Measurements from ENCODE around the gene CDKN3.

The CDKN3 gene, protein sequence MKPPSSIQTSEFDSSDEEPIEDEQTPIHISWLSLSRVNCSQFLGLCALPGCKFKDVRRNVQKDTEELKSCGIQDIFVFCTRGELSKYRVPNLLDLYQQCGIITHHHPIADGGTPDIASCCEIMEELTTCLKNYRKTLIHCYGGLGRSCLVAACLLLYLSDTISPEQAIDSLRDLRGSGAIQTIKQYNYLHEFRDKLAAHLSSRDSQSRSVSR

DNA sequence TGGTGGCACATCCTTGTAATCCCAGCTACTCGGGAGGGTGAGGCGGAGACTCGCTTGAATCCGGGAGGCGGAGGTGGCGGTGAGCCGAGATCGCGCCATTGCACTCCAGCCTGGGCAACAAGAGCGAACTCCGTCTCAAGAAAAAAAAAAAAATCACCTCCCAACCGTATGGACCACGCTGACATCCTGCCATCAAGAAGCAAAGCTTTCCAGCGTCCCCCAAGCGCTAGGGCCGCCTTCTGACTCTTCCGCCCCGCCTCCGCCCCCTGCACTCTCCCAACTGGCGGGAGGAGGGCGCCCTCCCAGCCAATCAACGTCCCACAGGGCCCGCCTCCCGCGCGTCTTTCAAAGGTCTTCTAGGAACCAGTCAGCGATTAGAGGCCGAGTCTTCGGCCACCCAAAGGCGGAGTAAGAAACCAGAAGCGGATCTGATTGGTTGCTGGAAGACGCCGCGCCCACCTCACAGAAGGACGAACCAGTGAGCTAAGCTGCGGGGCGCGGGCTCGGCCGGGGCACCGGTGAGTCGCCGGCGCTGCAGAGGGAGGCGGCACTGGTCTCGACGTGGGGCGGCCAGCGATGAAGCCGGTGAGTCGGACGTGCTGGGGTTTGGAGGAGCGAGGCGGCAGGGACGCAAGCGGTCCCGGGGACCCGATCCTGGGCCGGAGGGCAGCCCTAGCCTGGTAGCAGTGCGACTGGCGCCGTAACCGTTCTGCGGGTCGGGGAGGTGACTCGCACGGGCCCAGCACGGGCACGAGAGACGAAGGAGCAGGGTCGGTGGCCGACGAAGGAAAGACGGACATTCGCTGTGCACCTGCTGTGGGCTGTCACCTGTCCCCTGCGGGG is at the start of gene CDKN3:
Gene CDKN3, plus strand, starts transcription at position 515 of the 843 bp plus-strand sequence. Its CDS starts 62 bp downstream, at position 577.
- peak; percentile 96 for DNase-seq

DNA sequence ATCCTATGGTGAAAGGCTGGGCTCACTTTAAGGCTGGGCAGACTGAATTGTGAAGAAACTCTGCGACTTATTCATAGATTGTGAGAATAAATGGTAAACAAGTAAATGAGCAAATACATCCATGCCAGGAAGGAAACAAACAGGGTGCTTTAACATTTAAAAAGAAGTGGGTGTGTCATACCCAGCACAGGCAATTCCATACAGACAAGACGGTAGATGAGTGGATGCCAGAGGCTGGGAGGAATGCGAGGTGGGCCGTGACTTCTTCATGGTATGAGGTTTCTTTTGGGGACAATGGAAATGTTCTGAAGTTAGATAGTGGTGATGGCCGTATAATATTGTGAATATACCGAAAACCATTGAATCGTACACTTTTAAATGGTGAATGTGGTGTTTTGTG is 49.8 kb upstream of the CDKN3 start:
- no peak for DNase-seq

DNA sequence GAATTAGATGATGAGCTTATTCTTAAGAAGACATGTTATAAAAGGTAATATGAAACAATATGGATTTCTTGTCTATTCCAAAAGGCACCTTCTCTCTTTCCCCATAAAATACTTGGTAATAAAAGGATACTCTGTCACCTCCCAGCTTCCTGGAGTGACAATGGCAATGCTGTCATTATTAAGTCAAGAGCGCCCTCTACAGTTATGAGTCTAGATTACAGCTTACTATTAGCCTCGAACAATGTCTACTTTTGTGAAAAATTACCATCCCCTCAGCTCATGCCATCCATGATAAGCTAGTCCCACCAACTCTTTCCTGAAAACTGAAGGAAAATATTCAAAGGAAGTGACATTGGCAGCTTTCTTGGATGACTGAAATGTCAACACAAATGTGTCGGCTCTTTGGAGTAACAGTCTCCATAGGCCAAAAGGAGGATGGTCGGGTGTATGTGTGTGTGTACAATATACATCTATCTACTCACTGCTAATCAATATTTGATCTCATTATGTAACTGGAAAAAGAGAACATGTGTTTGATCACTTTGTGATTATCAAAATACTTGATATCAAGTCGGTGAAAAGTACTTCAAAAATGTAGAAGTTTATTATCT is 48.7 kb upstream of the CDKN3 start:
- DNase-seq = no peak

DNA sequence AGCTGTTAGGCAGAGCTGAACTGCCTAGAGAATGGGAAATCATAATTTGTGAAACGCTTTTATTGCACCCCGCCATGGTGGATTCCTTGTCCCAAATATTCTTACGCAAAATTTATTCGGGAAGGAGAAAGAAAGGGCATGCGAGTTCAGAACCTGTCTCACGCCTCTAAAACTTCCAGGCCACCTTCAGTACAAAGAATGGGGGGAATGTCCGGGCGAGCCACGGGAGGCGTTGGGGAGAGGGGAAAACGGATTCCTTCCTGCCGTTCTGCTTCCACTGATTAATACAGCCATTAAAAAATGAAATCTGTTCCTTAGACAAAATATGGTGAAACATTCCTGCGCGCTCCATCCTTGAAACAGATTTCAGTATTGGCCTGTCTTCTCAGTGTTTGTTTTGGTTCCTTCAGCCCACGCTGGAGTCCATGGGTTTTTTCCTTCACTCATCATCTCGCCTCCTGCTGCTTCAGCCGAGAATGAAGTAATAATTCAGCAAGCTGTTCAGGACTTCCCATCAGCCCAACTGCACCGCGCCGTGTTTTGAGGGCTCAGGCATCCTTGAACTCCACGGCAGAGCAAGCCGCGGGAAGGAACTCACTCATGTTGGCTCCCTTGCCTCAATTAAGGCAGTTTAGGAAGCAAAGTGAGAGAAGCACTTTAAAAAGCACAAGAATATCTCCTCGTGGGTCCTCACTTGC is 47.7 kb upstream of the CDKN3 start:
- DNase-seq = no peak

DNA sequence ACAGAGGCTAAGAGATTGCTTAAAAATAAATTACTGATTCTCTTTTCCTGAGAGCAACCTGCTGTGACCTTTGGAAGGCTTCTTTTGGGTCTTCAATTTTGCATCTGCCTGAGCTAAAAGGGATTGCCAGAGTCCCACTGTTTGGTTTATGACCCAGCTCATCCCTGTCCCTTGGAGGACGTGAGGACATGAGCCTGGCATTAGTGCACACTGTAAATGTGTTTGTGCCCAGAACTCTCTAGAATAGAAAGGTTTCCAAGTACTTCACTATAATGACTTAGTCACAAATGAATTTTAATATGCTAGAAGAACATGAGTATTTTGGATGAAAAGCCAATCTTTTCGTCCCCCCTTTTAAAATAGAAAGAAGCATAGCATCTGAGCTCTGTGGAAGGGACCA is 47.1 kb upstream of the CDKN3 start:
- no peak for DNase-seq

DNA sequence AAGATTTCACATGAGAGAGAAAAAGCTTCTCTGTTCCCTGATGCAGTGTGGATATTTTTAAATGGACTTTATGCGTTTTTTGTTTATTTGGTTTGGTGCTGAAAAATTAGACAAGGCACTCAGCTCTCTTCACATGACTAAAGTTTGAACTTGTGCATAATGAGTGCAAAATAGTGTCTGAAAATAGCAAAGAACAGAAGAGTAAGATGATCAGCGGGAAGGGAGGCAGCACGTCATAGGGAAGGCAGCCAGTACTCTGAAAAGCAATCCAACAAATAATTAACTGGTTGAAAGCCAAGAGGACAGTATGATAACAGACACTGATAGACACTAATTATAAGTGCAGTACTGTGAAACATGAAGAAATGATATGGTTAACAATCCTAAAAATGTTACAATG is 46.6 kb upstream of the CDKN3 start:
- no peak for DNase-seq

DNA sequence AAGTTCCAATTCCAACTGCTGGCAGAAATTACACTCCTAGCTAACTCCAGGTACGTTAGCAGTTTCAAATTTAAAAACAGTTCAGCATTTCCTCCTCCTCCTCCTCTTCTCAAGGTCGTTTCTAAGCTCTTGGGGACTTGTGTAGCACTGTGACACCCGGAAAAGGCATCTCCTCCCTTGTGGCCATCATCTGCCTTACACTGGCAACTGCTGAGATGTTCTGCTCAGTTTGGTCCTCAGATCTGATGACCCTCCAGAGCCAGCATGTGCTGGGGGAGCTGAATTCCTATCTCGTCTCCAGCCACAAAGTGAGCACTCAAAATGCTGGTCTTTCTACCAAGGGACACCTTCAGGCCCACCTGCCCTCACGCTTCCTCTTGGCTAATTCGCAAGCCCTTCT is 43.5 kb upstream of the CDKN3 start:
- no peak for DNase-seq

DNA sequence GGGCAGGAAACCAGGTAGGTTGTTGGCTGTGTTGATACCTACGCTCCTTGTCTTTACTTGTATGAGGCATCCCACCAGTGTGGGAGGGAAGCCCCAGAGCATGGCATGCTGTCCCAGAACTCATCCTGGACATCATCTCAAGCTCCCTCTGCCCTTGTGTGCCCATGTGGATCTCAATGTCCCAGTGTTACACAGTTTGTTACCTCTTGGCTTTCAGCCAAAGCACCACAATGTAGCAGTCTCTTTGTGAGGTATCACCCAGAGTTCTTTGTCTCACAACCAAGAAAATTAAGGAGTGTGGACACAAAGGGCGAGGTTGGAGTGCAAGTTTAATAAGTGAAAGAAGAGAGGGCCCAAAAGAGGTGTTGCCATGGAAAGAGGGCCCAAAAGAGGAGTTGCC is 43.1 kb upstream of the CDKN3 start:
- DNase-seq = no peak

DNA sequence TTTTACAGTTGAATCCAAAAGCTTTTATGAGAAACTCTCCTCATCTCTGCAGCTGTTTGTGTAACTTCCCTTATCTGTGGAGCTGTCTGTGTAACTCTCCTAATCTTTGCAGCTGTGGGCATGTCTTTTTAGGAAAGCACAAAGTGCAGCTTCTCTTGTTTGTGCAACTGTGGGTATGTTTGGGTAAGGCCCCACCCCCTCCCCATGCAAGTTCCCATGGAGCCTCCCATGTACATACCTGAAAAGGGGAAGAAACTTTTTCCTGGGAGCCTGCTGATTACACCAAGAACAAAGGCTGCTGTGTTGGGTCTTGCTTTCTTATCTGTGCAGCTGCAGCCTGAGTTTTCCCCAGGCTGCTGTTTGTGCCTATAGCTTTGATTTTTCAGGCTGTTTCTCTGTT is 42.7 kb upstream of the CDKN3 start:
- no peak for DNase-seq

DNA sequence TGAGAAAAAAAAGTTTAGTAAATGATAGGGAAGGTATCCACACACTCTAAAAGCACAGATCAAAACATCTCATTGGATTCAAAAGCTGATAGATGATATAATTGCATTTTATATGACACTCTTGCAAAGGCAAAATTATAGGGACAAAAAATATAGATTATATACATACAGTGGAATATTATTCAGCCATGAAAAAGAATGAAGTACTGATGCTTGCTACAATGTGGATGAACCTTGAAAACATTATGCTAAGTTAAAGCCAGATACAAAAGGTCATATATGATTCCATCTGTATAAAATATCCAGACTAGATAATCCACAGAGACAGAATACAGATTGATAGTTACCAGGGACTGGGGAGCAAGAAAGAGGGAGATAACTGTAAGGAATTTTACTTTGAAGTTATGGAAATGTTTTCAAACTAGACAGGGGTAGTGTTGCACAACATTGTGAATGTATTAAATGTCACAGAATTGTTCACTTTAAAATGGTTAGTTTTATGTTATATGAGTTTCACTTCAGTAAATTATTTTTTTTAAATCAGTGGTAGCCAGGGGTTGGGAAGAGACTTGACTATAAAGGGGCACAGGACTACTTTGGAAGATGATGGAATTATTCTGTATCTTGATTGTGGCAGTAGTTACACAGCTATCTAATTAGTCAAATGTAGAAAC is 41.7 kb upstream of the CDKN3 start:
- DNase-seq = no peak

DNA sequence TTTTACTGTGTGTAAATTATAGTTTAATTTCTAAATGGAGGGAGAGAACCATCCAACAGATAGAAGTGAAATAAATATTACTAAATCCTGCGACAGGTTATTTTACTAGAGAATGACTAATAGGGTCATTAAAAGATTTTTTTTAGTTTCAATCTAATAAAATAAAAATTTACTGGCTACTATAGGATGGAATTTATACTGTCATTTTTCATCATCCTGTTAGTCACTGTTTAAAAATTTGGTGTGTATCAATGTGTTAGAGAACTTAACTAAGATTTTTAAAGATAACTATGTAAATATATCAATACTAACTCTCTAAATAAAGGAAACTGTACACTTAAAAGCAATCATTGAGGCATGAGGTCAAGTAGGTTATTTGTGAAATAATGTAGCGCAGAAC is 41.1 kb upstream of the CDKN3 start:
- DNase-seq = no peak

DNA sequence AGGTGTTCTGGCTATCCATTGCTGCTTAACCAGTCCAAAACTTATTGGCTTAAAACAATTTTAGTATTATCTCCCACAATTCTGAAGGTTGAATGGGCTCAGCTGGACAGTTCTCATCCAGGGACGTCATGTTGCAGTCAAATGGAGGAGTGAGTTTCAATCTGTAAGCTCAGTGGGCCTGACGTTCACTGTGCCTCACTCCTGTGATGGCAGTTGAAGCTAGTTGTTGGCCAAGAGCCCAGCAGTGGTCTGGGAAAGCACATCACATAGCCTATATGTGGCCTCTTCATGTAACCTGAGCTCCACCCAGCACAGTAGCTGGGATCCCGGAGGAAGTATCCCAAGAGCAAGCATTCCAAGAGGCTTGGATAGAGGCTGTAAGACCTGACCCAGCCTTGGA is 40.6 kb upstream of the CDKN3 start:
- DNase-seq = no peak

DNA sequence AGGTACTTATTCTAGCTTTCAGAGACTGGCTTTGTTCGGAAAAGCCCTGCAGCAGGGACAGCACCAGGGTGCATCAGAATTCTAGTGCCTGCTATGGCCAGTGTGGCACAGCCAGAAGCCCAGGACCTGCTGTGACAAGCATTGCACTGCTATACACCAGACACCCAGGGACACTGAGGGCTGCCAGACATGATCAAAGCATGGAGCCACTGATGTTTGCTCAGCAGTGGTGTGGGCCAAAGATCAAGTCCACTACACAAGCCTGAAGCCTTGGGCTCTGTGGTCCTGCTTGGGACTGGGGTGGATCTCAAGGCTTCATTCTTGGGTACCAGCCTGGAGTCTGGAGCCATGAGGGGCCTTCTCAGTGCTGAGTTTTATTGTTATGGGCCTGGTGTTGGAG is 36.1 kb upstream of the CDKN3 start:
- DNase-seq = no peak

DNA sequence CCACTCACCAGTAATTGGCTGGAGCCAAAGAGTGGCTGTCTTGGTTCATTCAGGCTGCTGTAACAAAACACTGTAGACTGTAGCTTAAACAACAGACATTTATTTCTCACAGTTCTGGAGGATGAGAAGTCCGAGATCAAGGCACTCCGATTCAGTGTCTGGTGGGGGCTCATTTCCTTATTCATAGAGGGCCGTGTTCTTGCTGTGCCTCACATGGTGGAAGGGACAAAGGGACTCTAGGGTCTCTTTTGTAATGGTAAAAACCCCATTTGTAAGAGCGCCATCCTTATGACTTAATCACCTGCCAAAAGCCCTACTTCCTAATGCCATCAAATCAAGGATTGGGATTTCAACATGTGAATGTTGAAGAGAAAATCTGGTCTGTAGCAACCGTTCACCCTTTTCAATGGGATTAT is 34.7 kb upstream of the CDKN3 start:
- no peak for DNase-seq

DNA sequence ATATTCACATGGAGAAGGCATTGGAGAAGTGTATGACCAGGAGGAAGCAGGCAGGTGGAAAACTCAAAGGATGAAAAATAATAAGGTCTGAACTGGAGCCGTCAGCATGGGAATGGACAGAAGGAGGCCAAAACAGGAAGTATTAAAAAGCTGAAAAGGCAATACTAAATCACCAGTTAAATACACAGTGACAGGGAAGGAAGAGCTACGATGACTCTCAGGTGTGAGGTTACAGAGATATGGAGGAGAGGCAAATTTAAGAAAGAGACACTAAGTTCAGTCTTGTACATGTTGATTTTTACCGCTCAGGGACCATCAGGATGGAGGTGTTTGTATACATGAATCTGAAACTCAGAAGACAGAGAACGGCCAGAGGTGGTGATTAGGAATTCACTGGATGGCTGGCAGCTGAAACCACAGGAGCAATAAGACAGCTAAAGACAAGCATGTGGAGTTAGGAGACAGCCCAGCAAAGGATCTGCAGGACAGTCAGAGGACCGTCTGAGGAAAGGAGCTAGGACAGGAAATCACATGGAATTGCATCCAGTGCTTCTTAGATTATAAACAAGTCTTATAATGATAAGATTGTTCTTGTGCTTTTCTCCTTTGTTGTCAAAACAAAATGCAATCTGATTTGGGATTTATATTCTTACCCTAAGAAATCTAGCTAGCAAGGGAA is 33.9 kb upstream of the CDKN3 start:
- DNase-seq = no peak

DNA sequence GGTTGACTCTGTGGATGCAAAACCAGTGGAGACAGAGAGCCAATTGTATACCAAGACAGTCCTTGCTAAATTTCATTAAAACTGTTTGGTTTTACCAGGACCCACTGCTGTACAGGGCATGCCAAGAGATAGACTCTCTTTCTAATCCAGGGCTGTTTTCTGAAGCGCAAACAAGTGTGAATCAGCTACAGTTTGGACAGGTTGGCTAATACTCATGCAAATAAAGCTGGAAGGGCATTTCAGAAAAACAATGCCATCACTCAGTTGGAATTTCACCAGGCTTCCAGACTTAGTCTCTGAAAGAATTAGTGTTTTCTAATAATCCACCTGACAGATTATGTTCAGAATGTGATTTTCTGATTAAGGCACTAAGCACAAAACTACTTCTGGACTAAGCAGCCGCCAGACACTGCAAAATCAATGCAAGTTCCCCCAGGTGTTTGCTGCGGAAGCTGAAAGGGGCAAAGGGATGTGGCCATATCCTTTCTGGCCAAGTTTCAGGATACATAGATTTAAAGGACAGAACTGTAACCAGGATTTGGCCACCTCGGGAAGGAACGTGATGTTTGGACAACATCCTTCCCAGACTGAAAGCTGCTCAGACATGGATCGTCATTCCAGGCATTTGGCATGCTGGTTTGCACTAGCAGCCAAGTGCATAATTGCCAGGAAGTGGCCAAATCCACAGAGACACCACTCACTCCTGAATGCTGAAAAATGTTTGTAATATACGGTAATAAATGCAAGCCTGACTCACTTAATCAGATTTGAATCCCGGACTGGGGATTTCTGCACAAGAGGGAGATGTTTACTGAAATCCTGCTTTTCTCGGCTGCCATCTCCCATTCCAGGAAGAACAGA is 32.0 kb upstream of the CDKN3 start:
- no peak for DNase-seq

DNA sequence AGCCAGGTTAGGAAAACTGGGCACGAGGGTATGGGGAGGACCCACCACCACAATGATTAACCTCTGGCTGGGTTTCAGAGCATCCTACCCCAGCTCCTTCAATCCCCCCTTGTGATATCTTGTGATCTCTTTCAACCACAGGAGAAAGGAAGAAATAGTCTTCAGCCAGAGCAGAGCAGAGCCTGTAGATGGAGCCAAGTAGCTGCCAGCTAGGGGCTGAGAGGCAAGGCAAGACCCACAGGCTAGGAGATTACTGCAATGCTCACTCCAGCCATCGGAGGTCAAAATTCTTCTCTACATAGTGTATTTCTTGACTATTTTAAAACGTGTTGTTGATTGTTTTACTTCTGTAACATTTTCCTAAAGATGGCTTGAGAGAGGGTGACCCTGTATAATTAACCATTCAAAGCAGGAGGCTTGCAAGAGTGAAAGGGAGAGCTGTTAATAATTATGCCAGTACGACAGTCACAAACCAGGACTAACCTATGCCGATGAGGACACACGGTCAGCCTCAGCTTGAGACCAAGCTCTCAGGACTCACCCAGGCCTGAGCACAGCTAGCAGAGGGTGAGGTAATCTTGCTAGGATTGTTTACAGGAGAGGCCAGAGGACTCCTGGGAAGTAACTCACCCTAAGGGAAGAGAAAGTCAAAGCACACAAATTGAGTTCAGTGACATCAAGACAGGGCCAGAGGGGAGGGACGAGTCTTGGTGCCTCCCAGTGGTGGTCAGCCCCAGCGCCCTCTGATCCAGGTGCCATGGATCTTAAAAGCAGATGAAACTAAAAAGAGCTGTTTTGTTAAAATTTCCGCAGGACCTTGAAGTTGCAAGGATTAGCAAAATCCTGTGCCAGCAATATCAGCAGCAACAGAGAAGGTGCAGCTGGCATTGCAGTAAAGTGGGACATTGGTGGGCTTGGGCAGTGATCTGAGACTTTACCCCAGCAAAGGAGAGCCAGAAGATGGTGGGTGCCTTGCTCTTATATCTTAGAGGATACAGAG is 29.8 kb upstream of the CDKN3 start:
- DNase-seq = peak; percentile 10

DNA sequence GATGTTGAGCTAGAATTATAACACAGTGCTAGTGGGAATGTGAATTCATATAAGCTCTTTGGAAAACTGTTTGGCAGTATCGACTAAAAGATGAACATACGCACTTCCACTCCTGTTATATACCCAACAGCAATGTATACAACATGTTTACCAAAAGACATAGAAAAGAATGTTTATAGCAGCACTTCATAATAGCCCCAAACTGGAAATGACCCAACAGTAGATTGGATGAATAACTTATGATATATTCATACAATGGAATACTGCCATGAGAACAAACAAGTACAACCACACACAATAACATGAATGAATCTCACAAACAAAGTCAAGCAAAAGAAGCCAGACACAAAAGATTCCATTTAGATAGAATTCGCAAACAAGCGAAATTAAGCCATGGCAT is 28.5 kb upstream of the CDKN3 start:
- no peak for DNase-seq

DNA sequence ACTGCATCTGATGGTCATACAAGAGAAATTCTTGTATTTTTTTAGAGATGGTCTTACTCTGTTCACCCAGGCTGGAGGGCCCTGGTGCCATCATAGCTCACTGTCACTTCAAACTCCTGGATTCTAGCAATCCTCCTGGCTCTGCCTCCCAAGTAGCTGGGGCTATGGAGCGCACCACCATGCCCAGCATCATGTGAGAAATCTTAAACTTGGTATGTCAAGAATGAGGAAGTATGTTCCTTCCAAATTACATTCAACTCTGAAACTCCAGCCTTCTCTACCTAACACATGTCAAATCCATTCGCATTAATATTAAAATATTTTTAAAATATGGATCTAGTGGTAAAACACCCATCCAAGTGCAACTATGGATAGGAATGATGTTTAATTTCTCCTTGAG is 27.5 kb upstream of the CDKN3 start:
- DNase-seq = no peak
